NCI-H345 (cell line): ENCODE measurements around the gene RHBDD3.
"Not testable (repeated sequence)": the region's sequence is repeated elsewhere in the genome, so short reads cannot be mapped to it uniquely, and the experiment has no call there.

ENCODE experiments used
- DNase-seq: peaks from one replicate; lab custom pipeline; 2025; lab: John Stamatoyannopoulos, UW

RHBDD3 gene

GRCh38 chr22:29251981-29252911, 15.5 kb downstream of the RHBDD3 start:
- DNase-seq = no peak

- no peak for DNase-seq
These were observed 16.5 kb downstream of the RHBDD3 start for GRCh38 chr22:29251265-29251664.

GRCh38 chr22:29247891-29248290, 19.9 kb downstream of the RHBDD3 start:
- not testable (repeated sequence) for DNase-seq

- DNase-seq = peak; percentile 41
These were observed 22.0 kb downstream of the RHBDD3 start for GRCh38 chr22:29245626-29246385.

- no peak for DNase-seq
These were observed 22.8 kb downstream of the RHBDD3 start for GRCh38 chr22:29244785-29245625.

GRCh38 chr22:29243874-29244446, 23.8 kb downstream of the RHBDD3 start:
- DNase-seq = no peak

- DNase-seq = not testable (repeated sequence)
These were observed 27.3 kb downstream of the RHBDD3 start for GRCh38 chr22:29240481-29240880.

- DNase-seq = no peak
These were observed 34.4 kb downstream of the RHBDD3 start for GRCh38 chr22:29233277-29233877.

- DNase-seq = no peak
These were observed 35.5 kb downstream of the RHBDD3 start for GRCh38 chr22:29231971-29232959.

- DNase-seq = no peak
These were observed 36.6 kb downstream of the RHBDD3 start for GRCh38 chr22:29230972-29231875.

GRCh38 chr22:29226351-29226981, 41.3 kb downstream of the RHBDD3 start:
- DNase-seq = no peak

GRCh38 chr22:29225422-29226090, 42.2 kb downstream of the RHBDD3 start:
- DNase-seq = no peak

GRCh38 chr22:29224859-29225410, 42.8 kb downstream of the RHBDD3 start:
- DNase-seq = no peak

- DNase-seq = no peak
These were observed 43.5 kb downstream of the RHBDD3 start for GRCh38 chr22:29224121-29224858.

- DNase-seq = no peak
These were observed 47.7 kb downstream of the RHBDD3 start for GRCh38 chr22:29219881-29220670.

GRCh38 chr22:29219409-29219782, 48.4 kb downstream of the RHBDD3 start:
- DNase-seq = not testable (repeated sequence)
